Progenitor cell of endocrine pancreas (in vitro differentiated cells): ENCODE measurements around the gene ANKS1B. TPM values are rescaled to one million over a fixed set of nuclear protein-coding genes. Genes with fewer than 3 reads are reported as not detected.

Source experiments
- DNase-seq: peaks from one replicate; pipeline ENCODE4 v3.0.0; 2021; ENCODE audit warnings: low spot score; ENCODE audit not compliant: unreplicated experiment
- H3K27ac Mint-ChIP-seq: 2 replicates; pipeline ENCODE4 v1.8.0; 2021; ENCODE audit warnings: mild to moderate bottlenecking, moderate library complexity, mixed read lengths
- H3K27me3 Mint-ChIP-seq: 2 replicates; pipeline ENCODE4 v1.8.0; 2021; ENCODE audit warnings: mixed read lengths
- H3K36me3 Mint-ChIP-seq: 2 replicates; pipeline ENCODE4 v1.8.0; 2022; ENCODE audit warnings: mixed read lengths; ENCODE audit not compliant: insufficient read depth
- H3K4me1 Mint-ChIP-seq: 2 replicates; pipeline ENCODE4 v1.8.0; 2021; ENCODE audit warnings: low read depth, mixed read lengths
- H3K4me3 Mint-ChIP-seq: 2 replicates; pipeline ENCODE4 v1.8.0; 2021; ENCODE audit warnings: low read depth, mild to moderate bottlenecking, moderate library complexity, mixed read lengths
- H3K9me3 Mint-ChIP-seq: 2 replicates; pipeline ENCODE4 v1.8.0; 2021; ENCODE audit warnings: low read depth, mixed read lengths
- CTCF ChIP-seq: fragments of 200-600 bp; sonication (generic); IDR thresholded peaks from one replicate; pipeline ENCODE4 v1.5.0; 2021; ENCODE audit warnings: antibody characterized with exemption, mild to moderate bottlenecking; ENCODE audit not compliant: unreplicated experiment
- total RNA-seq: library from RNA; stranded (reverse); gene quantifications from 2 replicates; pipeline ENCODE4 v1.2.1, GENCODE V29; 2021

Gene ANKS1B
- total RNA-seq, 1 donor from 2014 or later, result 10.1 TPM

GRCh38 chr12:98788396-98788795 lies 1196.3 kb downstream of the ANKS1B start:
- no peak for DNase-seq
- peaks cover 4% of the 10 kb centered on the region for H3K4me1 Mint-ChIP-seq
- no peak overlapping the region for H3K4me3 Mint-ChIP-seq
- H3K9me3 Mint-ChIP-seq, result no peaks in the 10 kb centered on the region
- H3K27me3 Mint-ChIP-seq, result peaks cover 5% of the 10 kb centered on the region
- H3K36me3 Mint-ChIP-seq, result no peaks in the 10 kb centered on the region
- TF ChIP-seq CTCF, result no peak
- no peak overlapping the region for H3K27ac Mint-ChIP-seq

- no peak for TF ChIP-seq CTCF
- Mint-ChIP-seq H3K4me3 (no peak overlapping the region), H3K36me3 (no peaks in the 10 kb centered on the region), H3K27ac (no peak overlapping the region), H3K4me1 (peaks cover 4% of the 10 kb centered on the region), H3K27me3 (peaks cover 5% of the 10 kb centered on the region), H3K9me3 (no peaks in the 10 kb centered on the region)
- DNase-seq, result no peak
These were observed 1198.1 kb downstream of the ANKS1B start for GRCh38 chr12:98786653-98787052.

- Mint-ChIP-seq H3K27ac (no peak overlapping the region), H3K4me3 (no peak overlapping the region), H3K27me3 (peaks cover 5% of the 10 kb centered on the region), H3K4me1 (no peaks in the 10 kb centered on the region), H3K36me3 (no peaks in the 10 kb centered on the region), H3K9me3 (no peaks in the 10 kb centered on the region)
- DNase-seq, result no peak
- TF ChIP-seq CTCF, result no peak
These were observed 1201.3 kb downstream of the ANKS1B start for GRCh38 chr12:98783420-98783819.

DNA sequence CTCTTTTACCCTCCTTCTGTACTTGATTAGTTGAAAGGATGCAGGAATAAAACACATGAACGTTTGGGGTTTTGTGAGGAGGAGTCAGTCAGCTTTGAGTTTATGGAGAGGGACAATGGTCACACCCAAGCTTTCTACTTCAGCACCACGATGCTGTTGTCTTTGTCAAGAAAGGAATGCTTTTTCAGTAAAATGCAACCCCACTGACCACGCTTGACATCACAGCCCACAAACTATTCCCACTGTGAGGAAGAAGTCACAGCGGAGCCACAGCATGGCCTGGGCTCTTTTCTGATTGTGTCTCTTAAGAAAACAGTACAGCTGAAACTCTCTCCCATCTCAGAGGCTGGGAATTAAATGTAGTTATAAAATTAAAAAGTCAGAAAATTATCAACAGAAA lies 1204.5 kb downstream of the ANKS1B start:
- H3K4me1 Mint-ChIP-seq, result peaks cover 3% of the 10 kb centered on the region
- H3K4me3 Mint-ChIP-seq, result no peak overlapping the region
- no peaks in the 10 kb centered on the region for H3K9me3 Mint-ChIP-seq
- H3K36me3 Mint-ChIP-seq, result no peaks in the 10 kb centered on the region
- H3K27me3 Mint-ChIP-seq, result no peaks in the 10 kb centered on the region
- H3K27ac Mint-ChIP-seq, result no peak overlapping the region
- DNase-seq, result no peak
- TF ChIP-seq CTCF, result no peak

DNA sequence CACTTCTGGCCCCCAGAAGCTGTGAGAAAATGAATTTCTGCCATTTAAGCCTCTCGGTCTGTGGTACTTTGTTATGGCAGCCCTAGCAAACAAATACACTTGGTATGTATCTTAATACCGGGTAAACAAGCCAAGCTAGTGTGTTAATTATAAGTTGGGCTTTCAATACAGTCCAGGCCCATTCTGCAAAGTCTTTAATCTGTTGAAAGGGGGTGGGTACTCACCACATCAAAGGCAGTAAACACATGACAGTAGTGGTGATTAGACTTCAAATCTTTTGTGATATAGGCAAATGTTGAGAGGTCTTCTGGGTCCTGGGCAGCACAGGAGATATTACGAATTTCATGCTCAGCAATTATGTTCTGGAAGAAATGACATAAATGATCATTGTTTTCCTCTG lies 1211.9 kb downstream of the ANKS1B start:
- Mint-ChIP-seq H3K4me3 (no peak overlapping the region), H3K27me3 (no peaks in the 10 kb centered on the region), H3K4me1 (peaks cover 3% of the 10 kb centered on the region), H3K9me3 (no peaks in the 10 kb centered on the region), H3K27ac (no peak overlapping the region), H3K36me3 (no peaks in the 10 kb centered on the region)
- no peak for DNase-seq
- TF ChIP-seq CTCF, result no peak
